Activated naive CD4-positive, alpha-beta T cell treated with anti-CD3 and anti-CD28 coated beads, Interleukin-2, amount 50 U/mL, for 72 hours (primary cell): ENCODE data around the gene HOOK2. TPM values are rescaled to one million over a fixed set of nuclear protein-coding genes. Genes with fewer than 3 reads are reported as not detected.
"Not testable (repeated sequence)": the region's sequence is repeated elsewhere in the genome, so short reads cannot be mapped to it uniquely, and the experiment has no call there.

Experiments used
- ATAC-seq, 2 donors: fragments of 150-1000 bp; cut with Tn5 transposase; 2 replicates each; pipeline ENCODE4 v1.10.0; 2021; ENCODE audit warnings: mild to moderate bottlenecking in 2 of 2, moderate library complexity in 2 of 2
- DNase-seq, 2 donors: peaks; one replicate each; pipeline ENCODE4 v3.0.0; 2021 to 2022; ENCODE audit warnings: low spot score in 2 of 2
- H3K27ac Mint-ChIP-seq, 2 donors: one replicate each; pipeline ENCODE4 v1.8.0; 2022; ENCODE audit warnings: mild to moderate bottlenecking in 2 of 2, mixed read lengths in 2 of 2
- H3K36me3 Mint-ChIP-seq, 2 donors: one replicate each; pipeline ENCODE4 v1.8.0; 2022; ENCODE audit warnings: mixed read lengths in 2 of 2
- H3K9me3 Mint-ChIP-seq, 2 donors: one replicate each; pipeline ENCODE4 v1.8.0; 2022; ENCODE audit warnings: mixed read lengths in 2 of 2
- total RNA-seq, 2 donors: library from RNA; stranded (reverse); gene quantifications; one replicate each; pipeline ENCODE4 v1.2.3, GENCODE V29; 2022

Gene HOOK2
- total RNA-seq, 2 donors from 2014 or later: 37.9 to 41.5 TPM

DNA sequence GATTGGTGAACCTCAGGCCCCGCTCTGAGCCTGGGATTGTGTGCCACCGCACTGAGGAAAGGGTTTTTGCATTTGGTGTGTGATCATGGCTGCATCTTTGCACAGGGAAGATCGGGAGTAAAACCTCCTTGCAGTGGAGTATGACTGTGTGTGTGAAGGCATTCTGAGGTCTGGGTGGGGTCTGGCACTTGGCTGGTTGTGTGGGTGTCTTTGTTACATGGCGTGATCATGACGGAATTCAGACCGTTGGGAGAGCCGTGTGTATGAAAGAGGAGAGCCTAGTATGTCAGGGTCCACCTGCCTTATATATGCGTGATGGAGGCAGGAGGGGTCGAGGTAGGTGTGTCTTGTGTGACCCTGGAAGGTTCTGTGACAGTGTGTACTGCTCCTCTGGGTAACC, 24.5 kb downstream of the HOOK2 start:
- Mint-ChIP-seq H3K9me3 (peaks cover 6 to 11% of the 10 kb centered on the region in 2 donors), H3K36me3 (peaks cover 21 to 27% of the 10 kb centered on the region in 2 donors), H3K27ac (peak overlapping the region in 1 of 2 donors; percentile 6)
- no peak for ATAC-seq
- no peak for DNase-seq

DNA sequence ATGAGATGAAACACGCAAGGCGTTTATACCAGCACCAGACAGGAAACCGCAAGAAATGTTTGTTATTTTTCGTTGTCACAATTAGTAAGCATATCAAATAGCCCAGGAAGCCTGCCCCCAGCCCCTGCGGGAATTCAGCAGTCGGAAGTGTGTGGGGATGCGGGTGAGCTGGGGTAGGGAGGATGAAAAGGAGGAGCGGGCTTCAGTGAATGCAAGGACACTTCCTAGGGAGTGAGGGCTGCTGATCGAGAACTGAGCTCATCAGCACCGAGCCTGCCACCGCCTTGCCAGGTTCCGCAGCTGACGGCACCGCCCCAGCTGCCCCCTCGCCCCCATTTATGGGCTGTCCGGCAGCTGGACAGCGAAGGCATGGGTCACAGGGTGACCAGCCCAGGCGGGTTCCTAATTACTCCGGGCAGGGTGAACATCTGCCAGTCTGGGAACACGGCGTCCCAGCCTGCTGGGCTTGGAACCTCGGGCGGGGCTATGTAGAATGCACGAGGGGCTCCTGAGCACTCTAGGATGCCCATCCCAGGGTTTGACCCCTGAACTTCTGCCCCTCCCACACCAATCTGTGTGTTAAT, 25.3 kb downstream of the HOOK2 start:
- peak overlapping the region in 1 of 2 donors; percentile 19 for H3K27ac Mint-ChIP-seq
- peaks cover 21 to 30% of the 10 kb centered on the region in 2 donors for H3K36me3 Mint-ChIP-seq
- peak in 1 of 2 donors; percentile 14 for ATAC-seq
- peaks cover 6 to 11% of the 10 kb centered on the region in 2 donors for H3K9me3 Mint-ChIP-seq
- DNase-seq: no peak

DNA sequence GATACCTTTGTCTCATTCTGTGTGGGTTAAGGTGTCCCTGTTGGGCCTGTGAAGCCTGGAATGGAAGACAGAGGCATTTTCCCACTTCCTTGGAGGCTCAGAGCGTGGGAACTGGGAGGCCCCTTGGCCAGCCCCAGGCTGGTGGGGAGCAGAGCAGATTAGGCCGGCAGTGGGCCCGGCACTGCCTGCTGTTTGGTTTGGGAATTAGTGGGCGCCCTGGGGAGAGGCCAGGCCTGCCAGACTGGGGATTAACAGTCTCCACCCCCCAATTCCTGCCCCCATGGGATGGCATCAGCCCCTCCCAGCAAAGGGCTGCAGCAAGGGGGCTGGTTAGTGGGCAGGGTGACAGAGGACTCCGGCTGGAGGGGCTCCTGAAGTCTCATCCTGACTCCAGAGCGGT, 26.9 kb downstream of the HOOK2 start:
- no peak for DNase-seq
- peaks cover 21 to 30% of the 10 kb centered on the region in 2 donors for H3K36me3 Mint-ChIP-seq
- H3K9me3 Mint-ChIP-seq: peaks cover 6 to 11% of the 10 kb centered on the region in 2 donors
- H3K27ac Mint-ChIP-seq: no peak overlapping the region
- no peak for ATAC-seq

DNA sequence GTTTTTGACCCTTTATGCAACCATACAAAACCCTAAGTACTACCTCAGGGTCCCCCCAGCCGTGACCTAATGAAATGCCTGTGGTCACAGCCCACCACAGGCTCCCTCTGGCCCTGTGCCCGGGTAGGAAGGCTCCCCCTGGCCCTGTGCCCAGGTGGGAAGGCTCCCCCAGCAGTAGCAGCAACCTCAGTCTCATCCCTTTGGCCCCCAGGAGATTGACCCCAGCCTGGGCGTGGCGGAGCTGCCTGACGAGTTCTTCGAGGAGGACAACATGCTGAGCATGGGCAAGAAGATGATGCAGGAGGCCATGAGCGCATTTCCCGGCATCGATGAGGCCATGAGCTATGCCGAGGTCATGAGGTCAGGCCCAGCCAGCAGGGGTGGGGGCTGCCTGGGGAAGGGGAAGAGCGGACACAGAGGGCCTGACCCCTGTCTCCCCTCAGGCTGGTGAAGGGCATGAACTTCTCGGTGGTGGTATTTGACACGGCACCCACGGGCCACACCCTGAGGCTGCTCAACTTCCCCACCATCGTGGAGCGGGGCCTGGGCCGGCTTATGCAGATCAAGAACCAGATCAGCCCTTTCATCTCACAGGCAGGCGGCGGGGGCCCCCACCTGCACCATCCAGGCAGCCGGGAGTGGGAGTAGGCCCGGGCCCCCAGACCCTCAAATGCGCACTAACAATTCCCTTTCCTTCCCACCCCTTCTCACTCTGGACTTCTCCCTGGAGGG, 30.0 kb downstream of the HOOK2 start:
- H3K36me3 Mint-ChIP-seq: peaks cover 21 to 30% of the 10 kb centered on the region in 2 donors
- no peak for ATAC-seq
- H3K9me3 Mint-ChIP-seq: peaks cover 6 to 11% of the 10 kb centered on the region in 2 donors
- DNase-seq: no peak
- peak overlapping the region in 1 of 2 donors; percentile 65 for H3K27ac Mint-ChIP-seq

DNA sequence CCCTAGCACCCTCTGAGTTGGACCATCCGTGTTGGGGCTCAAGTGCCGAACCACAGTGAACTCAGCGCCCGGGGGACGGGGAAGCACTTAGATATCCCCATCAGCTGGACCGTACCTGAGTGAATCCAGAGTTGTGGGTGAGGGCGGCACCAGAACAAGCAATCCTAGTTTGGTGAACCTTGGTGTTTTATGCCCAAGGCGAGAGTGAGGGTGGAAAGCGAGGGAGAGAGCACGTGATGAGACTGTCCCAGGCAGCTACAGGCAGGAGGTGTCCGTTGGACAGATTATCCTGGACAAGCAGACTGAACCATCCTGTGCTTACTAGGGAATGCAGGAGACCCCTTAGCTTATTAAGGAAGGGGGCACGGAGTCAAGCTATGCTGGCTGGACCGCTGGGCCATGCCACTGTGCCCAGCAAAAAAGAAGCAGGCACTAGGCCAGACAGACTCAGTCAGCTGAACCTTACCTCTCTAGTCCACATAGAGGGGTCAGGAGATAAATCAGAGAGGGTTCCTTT, 37.5 kb downstream of the HOOK2 start:
- no peak for ATAC-seq
- H3K9me3 Mint-ChIP-seq: no peaks in the 10 kb centered on the region
- DNase-seq: no peak
- H3K27ac Mint-ChIP-seq: peak overlapping the region; percentile 92 to 100
- H3K36me3 Mint-ChIP-seq: peaks cover 20 to 26% of the 10 kb centered on the region in 2 donors

DNA sequence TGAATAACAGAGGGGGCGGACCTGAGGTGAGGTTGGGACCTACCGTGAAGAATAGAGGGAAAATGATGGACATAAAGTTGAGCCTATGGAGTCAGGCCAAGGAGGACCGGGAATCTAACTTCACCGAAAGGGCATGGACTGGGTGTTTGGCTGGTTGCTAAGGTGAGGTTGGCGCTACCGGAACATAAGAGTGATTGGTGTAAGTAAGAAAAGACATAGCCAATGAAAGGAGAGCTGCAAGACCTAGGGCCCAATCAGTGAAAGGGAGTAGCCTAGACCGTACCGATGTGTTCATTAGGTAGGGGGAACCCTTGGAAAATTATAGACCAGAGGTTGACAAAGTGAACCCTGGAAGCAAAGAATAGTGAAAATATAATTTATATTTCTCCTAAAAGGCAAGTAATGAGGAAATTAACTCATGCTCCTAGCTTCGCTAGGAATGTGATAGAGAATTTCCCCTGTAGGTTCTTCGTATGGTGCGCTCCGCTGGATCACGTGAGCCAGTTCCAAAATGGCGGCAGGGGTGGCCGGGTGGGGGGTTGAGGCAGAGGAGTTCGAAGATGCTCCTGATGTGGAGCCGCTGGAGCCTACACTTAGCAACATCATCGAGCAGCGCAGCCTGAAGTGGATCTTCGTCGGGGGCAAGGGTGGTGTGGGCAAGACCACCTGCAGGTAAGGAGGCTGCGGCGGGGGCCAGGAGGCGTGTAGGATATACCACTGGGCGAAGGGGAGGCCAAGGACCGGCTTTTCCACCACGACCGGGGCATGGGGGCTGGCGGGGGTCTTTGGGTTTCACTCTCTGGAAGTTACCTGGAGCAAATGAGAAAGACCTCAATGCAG, 38.1 kb downstream of the HOOK2 start, which contains the start of gene GET3:
TSS of gene GET3 (plus strand) at position 503 of the 840 bp plus-strand sequence. CDS start at position 512, 9 bp downstream.
- H3K27ac Mint-ChIP-seq: peak within 1 kb of the TSS; percentile 92 to 100
- ATAC-seq (peak; percentile 88 to 89), DNase-seq (peak; percentile 78 to 91)
- H3K9me3 Mint-ChIP-seq: no peaks in the 10 kb centered on the region
- H3K36me3 Mint-ChIP-seq: peaks cover 25 to 27% of the 10 kb centered on the region in 2 donors

DNA sequence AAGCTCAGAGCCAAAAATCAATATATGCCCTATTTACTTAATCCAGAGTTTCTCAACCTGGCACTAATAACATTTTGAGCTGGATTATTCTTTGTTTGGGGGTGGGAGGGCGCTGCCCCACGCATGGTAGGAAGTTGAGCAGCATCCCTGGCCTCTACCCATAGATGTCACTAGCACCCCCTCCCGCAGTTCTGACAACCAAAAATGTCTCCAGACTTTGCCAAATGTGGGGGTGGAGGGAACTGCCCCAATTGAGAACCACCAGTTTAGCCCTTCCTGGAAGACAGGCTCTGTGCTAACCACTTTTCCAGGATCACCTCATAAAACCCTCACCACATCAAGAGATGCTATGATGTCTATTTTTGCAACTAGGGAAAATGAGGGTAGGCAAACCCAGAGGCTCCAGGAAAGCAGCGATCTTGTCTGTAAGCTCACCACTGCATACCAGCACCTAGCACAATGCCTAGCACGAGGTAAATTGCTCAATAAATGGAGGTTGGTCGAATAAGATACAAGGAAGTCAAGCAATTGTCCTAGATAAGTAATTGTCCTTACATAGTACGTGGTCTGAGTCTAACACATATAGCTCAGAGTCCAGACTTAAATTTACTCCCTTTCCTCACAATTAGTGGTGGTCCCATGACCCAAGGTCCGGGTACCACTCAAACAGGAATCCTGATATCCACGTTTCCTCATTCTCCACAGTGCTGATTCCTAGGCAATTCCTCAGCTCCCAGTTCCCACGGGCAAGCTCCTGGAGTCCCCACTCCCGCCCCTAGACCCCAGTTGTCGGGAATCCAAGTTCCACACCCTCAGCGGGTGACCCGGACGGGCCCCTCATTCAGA, 41.8 kb downstream of the HOOK2 start:
- ATAC-seq (no peak), DNase-seq (peak in 1 of 2 donors; percentile 62)
- peaks cover 31 to 42% of the 10 kb centered on the region in 2 donors for H3K36me3 Mint-ChIP-seq
- peak overlapping the region; percentile 97 for H3K27ac Mint-ChIP-seq
- no peaks in the 10 kb centered on the region for H3K9me3 Mint-ChIP-seq

DNA sequence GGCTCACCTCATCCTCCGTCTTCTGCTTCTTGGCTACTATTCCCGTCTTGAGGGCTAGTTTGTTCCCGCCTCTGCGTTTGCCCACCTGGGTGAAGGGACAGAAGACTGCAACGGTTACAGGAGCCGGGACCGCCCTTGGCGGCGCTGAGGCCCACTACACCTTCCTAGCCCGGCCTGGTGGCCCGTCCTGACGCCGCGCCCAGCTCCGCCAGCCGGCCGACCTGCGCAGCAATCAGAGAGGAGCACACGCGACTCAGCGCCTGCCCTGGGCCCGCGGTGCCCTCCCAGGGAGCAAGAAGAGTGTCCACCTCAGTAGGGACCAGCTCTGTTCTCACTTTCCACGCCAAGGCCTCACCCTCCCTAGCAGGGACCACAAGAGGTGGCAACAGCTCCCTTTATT, 44.0 kb downstream of the HOOK2 start:
- peaks cover 28 to 38% of the 10 kb centered on the region in 2 donors for H3K36me3 Mint-ChIP-seq
- ATAC-seq: no peak
- DNase-seq: no peak
- H3K9me3 Mint-ChIP-seq: no peaks in the 10 kb centered on the region
- H3K27ac Mint-ChIP-seq: no peak overlapping the region

DNA sequence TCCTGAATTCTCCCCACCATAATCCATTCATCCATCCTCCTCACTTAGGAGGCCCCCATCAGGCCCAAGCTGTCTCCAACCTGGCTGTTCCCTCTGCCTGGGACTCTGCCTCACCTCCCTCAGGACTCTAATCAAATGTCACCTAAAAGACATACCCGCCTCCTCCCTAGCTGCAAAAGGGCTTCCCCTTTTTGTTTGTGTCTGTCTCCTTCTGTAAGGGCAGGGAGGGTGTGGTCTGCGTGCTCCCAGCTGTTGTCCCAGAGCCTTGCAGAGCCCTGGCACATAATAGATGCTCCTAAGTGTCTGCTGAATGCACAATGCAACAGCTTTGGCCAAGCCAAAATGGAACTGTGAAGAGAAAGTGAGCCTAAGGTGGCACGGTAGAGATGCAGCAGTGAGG, 45.3 kb downstream of the HOOK2 start:
- Mint-ChIP-seq H3K36me3 (peaks cover 29 to 40% of the 10 kb centered on the region in 2 donors), H3K27ac (no peak overlapping the region), H3K9me3 (no peaks in the 10 kb centered on the region)
- ATAC-seq (no peak), DNase-seq (no peak)

DNA sequence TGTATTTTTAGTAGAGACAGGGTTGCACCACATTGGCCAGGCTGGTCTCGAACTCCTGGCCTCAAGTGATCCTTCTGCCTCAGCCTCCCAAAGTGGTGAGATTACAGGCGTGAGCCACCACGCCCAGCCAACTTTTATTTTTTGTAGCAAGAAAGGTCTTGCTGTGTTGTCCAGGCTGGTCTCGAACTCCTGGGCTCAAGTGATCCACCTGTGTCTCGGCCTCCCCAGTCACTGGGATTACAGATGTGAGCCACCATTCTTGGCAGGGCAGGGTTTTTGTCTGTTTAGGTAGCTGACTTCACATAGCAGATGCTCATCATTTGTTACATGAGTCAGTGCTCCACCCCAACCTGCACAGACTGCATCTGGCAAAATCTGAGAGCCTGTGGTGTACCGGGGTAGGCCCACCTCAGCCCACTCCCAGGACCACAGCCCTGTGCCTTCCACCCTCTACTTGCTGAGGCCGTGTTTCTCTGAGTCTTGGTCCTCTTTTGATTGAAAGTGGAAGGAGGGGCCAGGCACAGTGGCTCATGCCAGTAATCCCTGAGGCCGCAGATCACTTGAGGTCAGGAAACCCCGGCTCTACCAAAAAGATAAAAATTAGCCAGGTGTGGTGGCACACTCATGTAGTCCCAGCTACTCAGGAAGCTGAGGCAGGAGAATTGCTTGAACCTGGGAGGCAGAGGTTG, 47.5 kb downstream of the HOOK2 start:
- peaks cover 29 to 32% of the 10 kb centered on the region in 2 donors for H3K36me3 Mint-ChIP-seq
- DNase-seq (no peak), ATAC-seq (peak in 1 of 2 donors; percentile 15)
- H3K27ac Mint-ChIP-seq: peak overlapping the region in 1 of 2 donors; percentile 4
- H3K9me3 Mint-ChIP-seq: no peaks in the 10 kb centered on the region

DNA sequence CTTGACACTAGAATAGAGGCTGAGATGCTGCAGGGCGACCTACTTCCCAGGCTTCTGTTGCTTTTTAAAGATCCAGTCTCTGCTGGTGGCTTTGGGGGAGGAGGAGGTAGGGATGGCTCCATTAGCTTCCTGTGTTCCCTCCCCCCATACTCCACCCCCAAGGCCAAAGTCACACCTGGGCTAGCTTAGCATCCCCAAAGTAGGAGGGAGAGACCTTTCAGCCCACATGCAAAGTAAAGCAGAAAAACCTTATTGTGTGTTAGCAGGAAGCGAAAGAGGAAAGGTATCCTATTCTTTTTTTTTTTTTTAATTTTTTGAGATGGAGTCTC, 48.4 kb downstream of the HOOK2 start:
- peak overlapping the region in 1 of 2 donors; percentile 4 for H3K27ac Mint-ChIP-seq
- DNase-seq: no peak
- ATAC-seq: no peak
- peaks cover 28 to 37% of the 10 kb centered on the region in 2 donors for H3K36me3 Mint-ChIP-seq
- no peaks in the 10 kb centered on the region for H3K9me3 Mint-ChIP-seq

DNA sequence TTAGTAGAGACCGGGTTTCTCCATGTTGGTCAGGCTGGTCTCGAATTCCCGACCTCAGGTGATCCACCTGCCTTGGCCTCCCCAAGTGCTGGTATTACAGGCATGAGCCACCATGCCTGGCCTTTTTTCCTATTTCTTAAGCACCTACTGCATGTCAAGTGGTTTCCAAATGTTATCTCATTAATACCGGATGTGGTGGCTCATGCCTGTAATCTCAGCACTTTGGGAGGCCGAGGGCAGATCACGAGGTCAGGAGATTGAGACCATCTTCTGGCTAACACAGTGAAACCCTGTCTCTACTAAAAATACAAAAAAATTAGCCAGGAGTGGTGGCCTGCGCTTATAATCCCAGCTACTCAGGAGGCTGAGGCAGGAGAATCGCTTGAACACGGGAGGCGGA, 49.7 kb downstream of the HOOK2 start:
- peaks cover 40 to 45% of the 10 kb centered on the region in 2 donors for H3K36me3 Mint-ChIP-seq
- not testable (repeated sequence) for H3K9me3 Mint-ChIP-seq, ATAC-seq, H3K27ac Mint-ChIP-seq, DNase-seq

DNA sequence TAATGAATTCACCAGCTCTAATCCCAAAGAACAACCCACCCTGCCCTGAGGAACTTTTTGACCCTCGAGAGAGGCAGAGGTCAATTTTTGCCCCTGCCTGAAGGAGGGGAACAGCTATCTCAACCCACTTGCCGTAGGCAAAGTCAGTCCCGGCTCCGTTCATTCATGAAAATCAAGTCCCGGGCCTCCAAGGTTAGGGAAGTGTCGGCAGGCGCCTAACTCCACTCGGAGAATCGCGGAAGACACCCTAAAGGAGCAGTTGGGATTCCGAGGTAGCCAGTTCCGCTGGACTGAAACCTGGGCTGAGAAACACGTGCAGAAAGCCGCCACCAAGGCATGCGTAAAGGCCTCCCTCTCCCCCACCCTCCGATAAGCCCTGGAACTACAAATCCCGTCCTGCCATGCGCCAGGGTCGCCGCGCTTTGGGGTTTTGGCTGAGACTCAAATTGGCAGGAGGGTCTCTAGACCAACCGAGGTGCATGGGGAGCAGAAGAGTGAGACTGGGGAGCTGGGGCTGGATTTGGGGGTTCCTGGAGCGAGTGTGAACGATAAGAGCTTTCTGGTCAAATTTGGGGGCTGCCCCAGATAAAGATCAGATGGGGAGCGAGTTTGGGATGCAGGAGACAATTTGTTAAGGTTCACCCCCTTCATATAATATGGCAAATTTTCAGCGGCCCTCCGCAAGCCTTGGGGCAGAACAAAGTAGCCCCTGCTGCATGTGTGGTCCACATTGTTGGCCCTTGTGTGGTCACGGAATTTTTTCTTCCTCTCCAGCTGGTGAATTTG, 51.5 kb downstream of the HOOK2 start, which contains the start of gene TNPO2:
TSS of gene TNPO2 (minus strand) at position 292 of the 786 bp plus-strand sequence. CDS start 2,955 bp downstream, outside the sequence.
- peak; percentile 72 to 75 for DNase-seq
- H3K27ac Mint-ChIP-seq: peak within 1 kb of the TSS; percentile 95 to 96
- no peaks in the 10 kb centered on the region for H3K9me3 Mint-ChIP-seq
- H3K36me3 Mint-ChIP-seq: peaks cover 37 to 41% of the 10 kb centered on the region in 2 donors
- peak; percentile 48 to 61 for ATAC-seq

DNA sequence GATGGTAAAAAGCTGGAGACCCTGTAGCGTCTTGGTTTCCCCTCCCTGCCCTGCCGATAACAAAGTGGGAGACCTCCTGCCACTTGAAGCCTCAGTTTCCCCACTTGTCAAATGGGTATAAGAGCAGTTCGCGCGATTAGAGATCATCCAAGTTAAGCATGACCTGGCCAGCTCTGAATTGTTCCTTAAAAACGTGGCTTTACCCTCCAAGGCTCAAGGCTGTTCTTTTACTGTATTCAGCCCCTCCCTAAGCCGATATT, 52.0 kb downstream of the HOOK2 start:
- ATAC-seq: no peak
- H3K36me3 Mint-ChIP-seq: peaks cover 42 to 45% of the 10 kb centered on the region in 2 donors
- H3K9me3 Mint-ChIP-seq: no peaks in the 10 kb centered on the region
- H3K27ac Mint-ChIP-seq: peak overlapping the region; percentile 95 to 96
- no peak for DNase-seq
